B cell (primary cell): ENCODE measurements around the gene TMOD1. TPM values are rescaled to one million over a fixed set of nuclear protein-coding genes. Genes with fewer than 3 reads are reported as not detected.

Source experiments
- ATAC-seq: fragments of 200-7000 bp; cut with Tn5 transposase; one replicate; pipeline ENCODE4 v1.10.0; 2021; ENCODE audit warnings: low read depth, mild to moderate bottlenecking, moderate number of reproducible peaks, moderate library complexity
- CTCF ChIA-PET: fragments of 350-600 bp; sonication (Branson Sonifier 250); formaldehyde crosslinking; loops from one replicate; lab custom pipeline; 2021; ENCODE audit warnings: antibody characterized with exemption, inconsistent platforms; lab: Charles Lee
- POLR2A ChIA-PET: fragments of 350-600 bp; sonication (Branson Sonifier 250); formaldehyde crosslinking; loops from one replicate; lab custom pipeline; 2021; ENCODE audit warnings: antibody characterized with exemption; lab: Charles Lee
- DNase-seq: peaks from one replicate; pipeline ENCODE4 v3.0.0; 2013
- H2AFZ ChIP-seq: 2 replicates; pipeline ENCODE4 v1.6.1; 2012; ENCODE audit warnings: mild to moderate bottlenecking, low read depth, low read length; ENCODE audit not compliant: insufficient read depth, poor library complexity, severe bottlenecking
- H3K27ac ChIP-seq, 2 donors: 1 replicate in 1 of 2; 2 replicates in 1 of 2; pipeline ENCODE4 v1.5.1; 2012 to 2013; ENCODE audit warnings: low read length in 2 of 2, mild to moderate bottlenecking in 2 of 2, moderate library complexity in 1 of 2
- H3K27me3 ChIP-seq, 4 experiments: fragments of 200-600 bp in 1 of 4; sonication (generic) in 1 of 4; replicated peaks in 1 of 4; 1 replicate in 2 of 4; 2 replicates in 2 of 4; pipeline versions ENCODE4 v1.6.1 to v1.7.0; 2013 to 2016; ENCODE audit warnings: low read length in 3 of 4, mild to moderate bottlenecking in 2 of 4, mixed read lengths in 1 of 4, moderate library complexity in 1 of 4; ENCODE audit not compliant: insufficient read depth in 4 of 4, control insufficient read depth in 3 of 4; ENCODE audit errors: control extremely low read depth in 1 of 4
- H3K36me3 ChIP-seq, 2 experiments: replicated peaks in 1 of 2; 1 replicate in 1 of 2; 2 replicates in 1 of 2; pipeline versions ENCODE4 v1.6.1 to v1.7.1; 2013; ENCODE audit warnings: low read length in 1 of 2; ENCODE audit not compliant: insufficient read depth in 2 of 2, control insufficient read depth in 1 of 2; ENCODE audit errors: control extremely low read depth in 1 of 2, extremely low read depth in 1 of 2
- H3K4me1 ChIP-seq, 2 donors: fragments of 200-600 bp in 1 of 2; sonication (generic) in 1 of 2; 1 replicate in 1 of 2; 2 replicates in 1 of 2; pipeline versions ENCODE4 v1.5.1 to v1.6.1; 2013 to 2017; ENCODE audit warnings: low read length in 2 of 2; ENCODE audit not compliant: control insufficient read depth in 2 of 2, insufficient read depth in 2 of 2
- H3K4me2 ChIP-seq: replicated peaks from 2 replicates; pipeline ENCODE3; 2012; ENCODE audit warnings: mild to moderate bottlenecking, low read depth, low read length; ENCODE audit not compliant: poor library complexity, severe bottlenecking
- H3K4me3 ChIP-seq, 5 experiments: fragments of 200-600 bp in 1 of 5; sonication (generic) in 1 of 5; 1 replicate in 3 of 5; 2 replicates in 2 of 5; pipeline versions ENCODE4 v1.5.1 to v1.7.0; 2011 to 2016; ENCODE audit warnings: low read length in 4 of 5, mild to moderate bottlenecking in 4 of 5, low read depth in 2 of 5, control low read depth in 1 of 5, moderate library complexity in 1 of 5; ENCODE audit not compliant: insufficient read depth in 1 of 5; ENCODE audit errors: control extremely low read depth in 1 of 5, extremely low read depth in 1 of 5
- H3K79me2 ChIP-seq: fragments of 200-600 bp; sonication (generic); one replicate; pipeline ENCODE4 v1.6.0; 2016; ENCODE audit warnings: low read length; ENCODE audit not compliant: control insufficient read depth, insufficient read depth
- H3K9ac ChIP-seq: fragments of 200-600 bp; sonication (generic); 2 replicates; pipeline ENCODE4 v1.6.1; 2017; ENCODE audit warnings: mild to moderate bottlenecking, low read length, moderate library complexity
- H3K9me3 ChIP-seq, 3 donors: one replicate each; pipeline versions ENCODE4 v1.6.1 to v1.7.1; 2013; ENCODE audit warnings: low read length in 2 of 3; ENCODE audit not compliant: control insufficient read depth in 2 of 3, insufficient read depth in 1 of 3; ENCODE audit errors: control extremely low read depth in 1 of 3
- H4K20me1 ChIP-seq: 2 replicates; pipeline ENCODE4 v1.6.0; 2012; ENCODE audit warnings: mild to moderate bottlenecking, low read length; ENCODE audit not compliant: insufficient read depth, control insufficient read depth, poor library complexity, severe bottlenecking
- H3K27ac Mint-ChIP-seq: one replicate; pipeline ENCODE4 v1.8.0; 2021; ENCODE audit warnings: mixed read lengths
- H3K27me3 Mint-ChIP-seq: one replicate; pipeline ENCODE4 v1.8.0; 2021; ENCODE audit warnings: mixed read lengths
- H3K4me1 Mint-ChIP-seq: one replicate; pipeline ENCODE4 v1.8.0; 2021; ENCODE audit warnings: mixed read lengths
- H3K4me3 Mint-ChIP-seq: one replicate; pipeline ENCODE4 v1.8.0; 2021; ENCODE audit warnings: mixed read lengths
- H3K9me3 Mint-ChIP-seq: one replicate; pipeline ENCODE4 v1.8.0; 2022; ENCODE audit warnings: mixed read lengths; ENCODE audit not compliant: insufficient read depth
- CTCF ChIP-seq: fragments of 200-600 bp; IDR thresholded peaks from one replicate; pipeline ENCODE4 v1.8.0; 2022; ENCODE audit warnings: antibody characterized with exemption, mild to moderate bottlenecking
- EZH2 ChIP-seq: IDR thresholded peaks from 2 replicates; pipeline ENCODE4 v1.6.1; 2012; ENCODE audit warnings: borderline replicate concordance, low read depth, mild to moderate bottlenecking, moderate library complexity, low read length; ENCODE audit not compliant: insufficient read depth, poor library complexity, severe bottlenecking
- WGBS: methylation state at CpG from one replicate; pipeline ENCODE4 v1.1.5; 2013; ENCODE audit warnings: missing lambda C conversion rate; ENCODE audit not compliant: insufficient coverage; 5-methylcytosine and 5-hydroxymethylcytosine counted together
- intact Hi-C: fragments of 100-400 bp; cut with micrococcal nuclease; formaldehyde crosslinking; loops from one replicate; pipeline ENCODE4 v1.10.0; 2022
- polyA plus RNA-seq: library from polyadenylated mRNA; depleted of rRNA; stranded (reverse); fragments of >200 nt; gene quantifications from 2 replicates; pipeline ENCODE4 v1.2.3, GENCODE V29; 2012
- total RNA-seq, 2 donors: library from RNA; stranded (reverse); fragments of 120-200 nt in 1 of 2; gene quantifications; 1 replicate in 1 of 2; 2 replicates in 1 of 2; pipeline versions ENCODE4 v1.2.3 to v1.2.4, GENCODE V29; 2013 to 2022

TMOD1 gene
- total and polyA plus RNA-seq, 2 donors (not counting 1 experiment from before 2014, with no cell fraction given), result 0.30 to 2.5 TPM

- DNase-seq (no peak), ATAC-seq (no peak)
- Histone ChIP-seq H3K4me1 (no peaks in the 10 kb centered on the region), H4K20me1 (no peaks in the 10 kb centered on the region), H3K79me2 (no peaks in the 10 kb centered on the region), H3K27ac (no peak overlapping the region), H3K27me3 (no peaks in the 10 kb centered on the region), H3K9me3 (peaks cover 0 to 2% (median 0%) of the 10 kb centered on the region in 3 donors), H2AFZ (no peak overlapping the region), H3K36me3 (no peaks in the 10 kb centered on the region), H3K9ac (no peak overlapping the region), H3K4me2 (no peak overlapping the region), H3K4me3 (no peak overlapping the region)
- Mint-ChIP-seq H3K4me3 (no peak overlapping the region), H3K4me1 (no peaks in the 10 kb centered on the region), H3K27me3 (peaks cover 17% of the 10 kb centered on the region), H3K9me3 (no peaks in the 10 kb centered on the region), H3K27ac (no peak overlapping the region)
- TF ChIP-seq CTCF (no peak), EZH2 (no peak)
- 74% methylated on average over 7 of the region's 10 CpGs for WGBS
- ChIA-PET CTCF (no interaction called here), POLR2A (no interaction called here)
- intact Hi-C loops, result no loop called here
Measured at GRCh38 chr9:97534961-97535594, 33.6 kb downstream of the TMOD1 start.

- CTCF ChIA-PET, result no interaction called here
- H3K36me3 ChIP-seq, result no peaks in the 10 kb centered on the region
- DNase-seq (no peak), ATAC-seq (no peak)
- TF ChIP-seq EZH2 (no peak), CTCF (no peak)
- H3K4me1 ChIP-seq, result no peaks in the 10 kb centered on the region
- POLR2A ChIA-PET, result no interaction called here
- no peak overlapping the region for H3K27ac ChIP-seq
- H3K4me1 Mint-ChIP-seq, result no peaks in the 10 kb centered on the region
- no peak overlapping the region for H3K4me3 ChIP-seq
- no peak overlapping the region for H3K9ac ChIP-seq
- 94% methylated on average over 5 of the region's 5 CpGs for WGBS
- no peaks in the 10 kb centered on the region for H3K9me3 Mint-ChIP-seq
- H3K4me3 Mint-ChIP-seq, result no peak overlapping the region
- H4K20me1 ChIP-seq, result no peaks in the 10 kb centered on the region
- no peak overlapping the region for H3K4me2 ChIP-seq
- H3K79me2 ChIP-seq, result no peaks in the 10 kb centered on the region
- peaks cover 0 to 2% (median 0%) of the 10 kb centered on the region in 3 donors for H3K9me3 ChIP-seq
- H2AFZ ChIP-seq, result no peak overlapping the region
- intact Hi-C loops, result no loop called here
- peaks cover 17% of the 10 kb centered on the region for H3K27me3 Mint-ChIP-seq
- H3K27me3 ChIP-seq, result no peaks in the 10 kb centered on the region
- H3K27ac Mint-ChIP-seq, result no peak overlapping the region
Measured at GRCh38 chr9:97535771-97536170, 34.3 kb downstream of the TMOD1 start.
